Small intestine (tissue), 7 donors: ENCODE measurements around the gene HCST. TPM values are rescaled to one million over a fixed set of nuclear protein-coding genes. Genes with fewer than 3 reads are reported as not detected.
"Not testable (repeated sequence)": the region's sequence is repeated elsewhere in the genome, so short reads cannot be mapped to it uniquely, and the experiment has no call there.

Experiments used
- DNase-seq, 2 donors: peaks; one replicate each; pipeline versions ENCODE4 v3.0.0 to v3.0.0-alpha.2; 2013
- FAIRE-seq: peaks from 2 replicates; lab custom pipeline; 2012; peaks lifted over from hg19 to GRCh38; lab: Jason Lieb, UNC
- H3K27ac ChIP-seq, 3 donors: one replicate each; pipeline ENCODE4 v1.5.1; 2013; ENCODE audit warnings: low read length in 2 of 3, mild to moderate bottlenecking in 2 of 3, control low read depth in 1 of 3, inconsistent platforms in 1 of 3, low read depth in 1 of 3, moderate library complexity in 1 of 3
- H3K27me3 ChIP-seq, 3 donors: one replicate each; pipeline ENCODE4 v1.6.1; 2013; ENCODE audit warnings: low read length in 3 of 3, inconsistent platforms in 1 of 3; ENCODE audit not compliant: control insufficient read depth in 3 of 3, insufficient read depth in 3 of 3
- H3K36me3 ChIP-seq, 3 donors: one replicate each; pipeline ENCODE4 v1.6.1; 2013; ENCODE audit warnings: low read length in 3 of 3, inconsistent platforms in 1 of 3, low read depth in 1 of 3, mild to moderate bottlenecking in 1 of 3, moderate library complexity in 1 of 3; ENCODE audit not compliant: control insufficient read depth in 3 of 3, insufficient read depth in 2 of 3
- H3K4me1 ChIP-seq, 3 donors: one replicate each; pipeline ENCODE4 v1.6.1; 2013; ENCODE audit warnings: low read length in 2 of 3, inconsistent platforms in 1 of 3, low read depth in 1 of 3, mild to moderate bottlenecking in 1 of 3, moderate library complexity in 1 of 3; ENCODE audit not compliant: control insufficient read depth in 3 of 3, insufficient read depth in 2 of 3
- H3K4me3 ChIP-seq, 3 donors: one replicate each; pipeline ENCODE4 v1.5.1; 2013; ENCODE audit warnings: low read length in 3 of 3, control low read depth in 1 of 3, inconsistent platforms in 1 of 3, low read depth in 1 of 3, mild to moderate bottlenecking in 1 of 3, moderate library complexity in 1 of 3
- H3K9me3 ChIP-seq, 2 donors: one replicate each; pipeline ENCODE4 v1.6.1; 2013; ENCODE audit warnings: low read depth in 1 of 2, low read length in 1 of 2; ENCODE audit not compliant: control insufficient read depth in 2 of 2, insufficient read depth in 1 of 2
- WGBS, 3 donors: extraction: QIAGEN DNeasy Blood & Tissue Kit; methylation state at CpG; one replicate each; pipeline ENCODE4 v1.1.7; 2013; 5-methylcytosine and 5-hydroxymethylcytosine counted together
- polyA plus RNA-seq, 4 donors: library from polyadenylated mRNA; stranded (reverse) in 3 of 4; unstranded in 1 of 4; fragments of 200-250 nt in 3 of 4; fragments of 120-200 nt in 1 of 4; gene quantifications; one replicate each; pipeline versions ENCODE4 v1.2.1 to v1.2.3, GENCODE V29; 2013
- donor health status: healthy with polysubstance abuse.
- donor health status: control.
- donor health status: control.
- donor health status: Bipolar disorder and iron deficiency.
- donor health status: healthy.

The HCST gene
- polyA plus RNA-seq, 4 donors = 2.7 to 17.6 (median 11.0) TPM

DNA sequence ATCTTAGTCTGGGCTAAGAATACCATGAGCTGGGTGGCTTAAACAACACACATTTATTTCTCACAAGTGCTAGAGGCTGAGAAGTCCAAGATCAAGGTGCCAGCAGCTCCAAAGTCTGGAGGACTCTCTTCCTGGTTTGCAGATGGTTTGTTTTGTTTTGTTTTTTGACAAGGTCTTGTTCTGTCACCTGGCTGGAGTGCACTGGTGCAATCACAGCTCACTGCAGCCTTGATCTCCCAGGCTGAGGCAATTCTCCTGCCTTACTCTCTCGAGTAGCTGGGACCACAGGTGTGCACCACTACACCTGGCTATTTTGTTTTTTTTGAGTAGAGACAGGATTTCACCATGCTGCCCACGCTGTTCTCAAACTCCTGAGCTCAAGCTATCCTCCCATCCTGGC is 18.4 kb upstream of the HCST start:
- Histone ChIP-seq H3K4me3 (no peak overlapping the region), H3K27me3 (peaks cover 0 to 9% (median 0%) of the 10 kb centered on the region in 3 donors), H3K4me1 (no peaks in the 10 kb centered on the region), H3K9me3 (no peaks in the 10 kb centered on the region), H3K36me3 (peaks cover 3 to 15% (median 9%) of the 10 kb centered on the region in 3 donors), H3K27ac (no peak overlapping the region)
- 33 to 50% (median 39%) methylated on average over 2 of the region's 2 CpGs for WGBS, 3 donors
- DNase-seq (no peak), FAIRE-seq (no peak)

DNA sequence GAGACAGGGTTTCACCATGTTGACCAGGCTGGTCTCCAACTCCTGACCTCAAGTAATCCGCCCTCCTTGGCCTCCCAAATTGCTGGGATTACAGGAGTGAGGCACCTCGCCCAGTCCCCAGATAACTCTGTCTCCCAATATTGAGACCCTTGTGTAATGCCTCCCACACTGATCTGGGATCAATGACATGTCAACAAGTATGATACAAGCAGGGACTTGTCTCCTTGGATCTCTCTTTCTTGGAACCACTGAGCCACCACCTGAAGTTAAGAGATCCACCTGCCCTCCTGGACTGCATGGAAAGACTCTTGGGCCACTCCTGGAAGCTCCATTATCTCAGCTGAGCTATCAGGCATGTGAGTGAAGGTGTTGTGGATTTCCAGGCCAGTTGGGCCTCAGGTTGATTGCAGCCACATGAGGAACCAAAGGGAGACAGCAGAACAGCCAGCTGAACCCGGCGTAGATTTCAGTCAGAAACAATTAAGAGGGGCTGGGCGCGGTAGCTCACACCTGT is 17.0 kb upstream of the HCST start:
- no peak overlapping the region for H3K4me3 ChIP-seq
- H3K4me1 ChIP-seq = no peaks in the 10 kb centered on the region
- DNase-seq = no peak
- peaks cover 8 to 29% (median 13%) of the 10 kb centered on the region in 3 donors for H3K36me3 ChIP-seq
- 79 to 93% (median 92%) methylated on average over 6 of the region's 6 CpGs for WGBS, 3 donors
- no peak for FAIRE-seq
- no peak overlapping the region for H3K27ac ChIP-seq
- H3K9me3 ChIP-seq = no peaks in the 10 kb centered on the region
- no peaks in the 10 kb centered on the region for H3K27me3 ChIP-seq

DNA sequence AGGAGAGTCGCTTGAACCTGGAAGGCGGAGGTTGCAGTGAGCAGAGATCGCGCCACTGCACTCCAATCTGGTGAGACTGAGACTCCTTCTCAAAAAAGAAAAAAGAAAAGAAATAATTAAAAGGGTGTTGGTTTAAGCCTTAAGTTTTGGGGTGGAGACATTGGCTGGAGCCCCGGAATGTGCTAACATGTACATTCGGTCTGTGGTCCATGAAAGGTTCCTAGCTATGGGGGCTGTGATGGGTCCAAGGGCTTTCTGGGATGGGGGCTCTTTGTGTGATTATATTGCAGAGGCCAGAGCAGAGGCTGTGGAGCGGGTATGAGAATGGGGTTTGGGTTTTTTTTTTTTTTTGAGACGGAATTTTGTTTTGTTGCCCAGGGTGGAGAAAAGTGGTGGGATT is 16.4 kb upstream of the HCST start:
- FAIRE-seq (no peak), DNase-seq (no peak)
- 96 to 97% (median 96%) methylated on average over 7 of the region's 8 CpGs for WGBS, 3 donors
- no peaks in the 10 kb centered on the region for H3K4me1 ChIP-seq
- H3K27ac ChIP-seq = no peak overlapping the region
- H3K9me3 ChIP-seq = no peaks in the 10 kb centered on the region
- peaks cover 8 to 34% (median 13%) of the 10 kb centered on the region in 3 donors for H3K36me3 ChIP-seq
- no peaks in the 10 kb centered on the region for H3K27me3 ChIP-seq
- no peak overlapping the region for H3K4me3 ChIP-seq

DNA sequence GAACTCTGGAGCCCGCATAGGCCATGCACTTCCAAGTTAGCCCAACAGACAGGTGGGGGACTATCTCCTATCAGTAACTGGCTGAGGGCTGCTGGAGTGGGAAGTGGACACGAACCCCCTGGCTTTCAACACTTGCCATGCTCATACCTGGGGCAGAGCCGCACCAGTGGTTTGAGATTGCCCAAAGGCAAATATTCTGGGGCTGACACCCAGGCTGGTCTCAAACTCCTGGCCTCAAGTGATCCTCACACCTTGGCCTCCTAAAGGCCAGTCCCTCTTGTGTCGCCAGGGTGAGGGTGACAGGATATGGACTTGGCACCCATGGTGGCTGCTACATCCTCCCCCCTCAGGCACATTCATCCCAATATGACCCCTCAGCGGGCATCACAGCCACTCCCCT is 15.1 kb upstream of the HCST start:
- H3K27ac ChIP-seq = no peak overlapping the region
- 93 to 97% (median 94%) methylated on average over 5 of the region's 5 CpGs for WGBS, 3 donors
- no peaks in the 10 kb centered on the region for H3K27me3 ChIP-seq
- H3K36me3 ChIP-seq = peaks cover 8 to 38% (median 13%) of the 10 kb centered on the region in 3 donors
- no peaks in the 10 kb centered on the region for H3K9me3 ChIP-seq
- DNase-seq = no peak
- no peaks in the 10 kb centered on the region for H3K4me1 ChIP-seq
- no peak for FAIRE-seq
- no peak overlapping the region for H3K4me3 ChIP-seq

GRCh38 chr19:35888398-35888797 is 13.9 kb upstream of the HCST start:
- H3K9me3 ChIP-seq = no peaks in the 10 kb centered on the region
- no peak overlapping the region for H3K27ac ChIP-seq
- WGBS, 3 donors = 94% methylated on average over 9 of the region's 9 CpGs
- DNase-seq = no peak
- H3K36me3 ChIP-seq = peaks cover 8 to 42% (median 19%) of the 10 kb centered on the region in 3 donors
- FAIRE-seq = no peak
- no peaks in the 10 kb centered on the region for H3K4me1 ChIP-seq
- no peaks in the 10 kb centered on the region for H3K27me3 ChIP-seq
- H3K4me3 ChIP-seq = no peak overlapping the region

DNA sequence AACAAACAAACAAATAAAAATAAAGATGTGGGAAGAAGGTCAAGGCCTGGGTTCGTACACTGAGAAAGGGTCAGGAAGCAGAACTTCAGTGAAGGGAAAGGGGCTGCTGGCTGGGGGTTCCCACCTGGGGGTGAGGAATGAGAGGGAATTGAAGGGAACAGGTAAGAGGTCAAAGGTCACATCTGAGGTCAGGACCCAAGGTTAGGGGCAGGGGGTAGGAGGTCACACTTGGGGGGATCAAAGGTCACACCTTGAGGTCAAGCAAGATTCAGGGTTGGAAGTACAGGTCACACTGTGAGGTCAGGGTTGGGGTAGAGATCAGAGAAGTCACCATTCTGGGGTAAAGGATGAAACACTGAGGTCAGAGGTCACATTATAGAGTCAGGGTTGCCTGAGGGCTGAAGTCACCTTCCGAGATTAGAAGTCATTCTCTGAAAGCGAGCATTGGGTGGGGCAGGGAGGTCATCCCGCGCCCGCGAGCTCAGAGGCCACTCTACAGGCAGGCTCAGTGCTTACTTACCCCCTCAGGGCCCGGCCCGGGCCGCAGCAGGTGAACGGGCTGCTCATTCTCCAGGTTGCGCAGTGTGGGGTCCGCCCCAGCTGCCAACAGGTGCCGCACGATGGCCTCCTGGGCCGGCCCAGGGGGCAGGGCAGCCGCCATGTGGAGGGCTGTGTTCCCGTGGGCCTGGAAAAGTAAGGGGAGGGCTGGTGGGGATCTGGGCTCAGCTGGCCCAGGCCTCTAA is 12.8 kb upstream of the HCST start:
- Histone ChIP-seq H3K4me1 (no peaks in the 10 kb centered on the region), H3K4me3 (no peak overlapping the region), H3K36me3 (peaks cover 8 to 50% (median 19%) of the 10 kb centered on the region in 3 donors), H3K9me3 (no peaks in the 10 kb centered on the region), H3K27me3 (no peaks in the 10 kb centered on the region), H3K27ac (no peak overlapping the region)
- FAIRE-seq (no peak), DNase-seq (no peak)
- WGBS, 3 donors = 92 to 99% (median 94%) methylated on average over 15 to 18 of the region's 18 CpGs

DNA sequence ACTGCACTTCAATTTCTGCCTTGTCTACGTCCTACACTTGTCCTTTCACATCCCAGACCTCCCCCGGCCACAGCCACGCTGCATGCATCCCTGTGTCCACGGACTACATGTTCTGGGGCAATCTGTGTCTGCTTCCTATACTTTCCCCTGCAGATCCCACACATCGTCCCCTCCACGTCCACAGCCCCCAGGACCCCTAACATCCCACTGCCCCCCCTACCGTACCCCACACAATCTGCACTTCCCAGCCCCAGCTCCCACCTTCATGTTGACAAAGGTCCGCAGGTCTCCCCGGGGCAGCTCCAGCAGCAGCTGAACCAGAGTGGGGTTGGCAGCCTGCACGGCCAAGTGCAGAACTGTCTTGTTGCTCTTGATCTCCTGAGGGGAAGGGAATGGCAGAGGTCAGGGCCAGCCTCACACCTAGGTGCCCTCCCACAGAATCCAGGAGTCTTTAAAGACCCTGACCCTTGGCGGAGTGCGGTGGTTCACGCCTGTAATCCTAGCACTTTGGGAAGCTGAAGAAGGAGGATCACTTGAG is 12.1 kb upstream of the HCST start:
- 93 to 95% (median 93%) methylated on average over 13 of the region's 13 CpGs for WGBS, 3 donors
- Histone ChIP-seq H3K9me3 (no peaks in the 10 kb centered on the region), H3K36me3 (peaks cover 8 to 55% (median 19%) of the 10 kb centered on the region in 3 donors), H3K4me3 (no peak overlapping the region), H3K4me1 (no peaks in the 10 kb centered on the region), H3K27me3 (no peaks in the 10 kb centered on the region), H3K27ac (no peak overlapping the region)
- no peak for FAIRE-seq
- no peak for DNase-seq

DNA sequence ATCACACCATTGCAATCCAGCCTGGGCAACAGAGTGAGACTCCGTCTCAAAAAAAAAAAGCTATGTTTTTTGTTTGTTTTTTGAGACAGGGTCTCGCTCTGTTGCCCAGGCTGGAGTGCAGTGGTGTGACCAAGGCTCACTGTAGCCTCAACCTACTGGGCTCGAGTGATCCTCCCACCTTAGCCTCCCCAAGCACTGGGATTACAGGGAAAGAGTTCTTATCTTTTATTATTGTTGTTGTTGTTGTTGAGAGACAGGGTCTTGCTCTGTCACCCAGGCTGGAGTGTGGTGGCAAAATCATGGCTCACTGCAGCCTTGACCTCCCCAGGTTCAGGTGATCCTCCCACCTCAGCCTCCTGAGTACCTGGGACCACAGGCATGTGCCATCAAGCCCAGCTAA is 10.5 kb upstream of the HCST start:
- H3K36me3 ChIP-seq = peaks cover 8 to 70% (median 22%) of the 10 kb centered on the region in 3 donors
- H3K4me1 ChIP-seq, DNase-seq, H3K9me3 ChIP-seq, FAIRE-seq, H3K4me3 ChIP-seq, H3K27me3 ChIP-seq, H3K27ac ChIP-seq: not testable (repeated sequence)
- WGBS, 3 donors = 95 to 96% (median 95%) methylated on average over 3 of the region's 3 CpGs
